Activated T-helper 1 cell treated with anti-CD3 and anti-CD28 coated beads, Interleukin-12 subunit alpha, Interleukin-12 subunit beta, Interleukin-2, Interleukin-4 antibody, amounts not matched to agents 30 ng/mL and 10 ng/mL and 1 ng/mL, durations not matched to agents 14 hours and 24 hours and 36 hours (primary cell): ENCODE data around the gene SESN3. TPM values are rescaled to one million over a fixed set of nuclear protein-coding genes. Genes with fewer than 3 reads are reported as not detected.
"Not testable (repeated sequence)": the region's sequence is repeated elsewhere in the genome, so short reads cannot be mapped to it uniquely, and the experiment has no call there.

Source experiments
- DNase-seq: peaks from one replicate; pipeline ENCODE4 v3.0.0; 2021; ENCODE audit warnings: low spot score
- H3K27ac Mint-ChIP-seq: one replicate; pipeline ENCODE4 v1.8.0; 2021; ENCODE audit warnings: mild to moderate bottlenecking, mixed read lengths
- H3K27me3 Mint-ChIP-seq: one replicate; pipeline ENCODE4 v1.8.0; 2022; ENCODE audit warnings: mild to moderate bottlenecking, moderate library complexity, mixed read lengths; ENCODE audit not compliant: insufficient read depth
- H3K36me3 Mint-ChIP-seq: one replicate; pipeline ENCODE4 v1.8.0; 2021; ENCODE audit warnings: low read depth, mixed read lengths
- H3K4me1 Mint-ChIP-seq: one replicate; pipeline ENCODE4 v1.8.0; 2021; ENCODE audit warnings: low read depth, mixed read lengths
- H3K4me3 Mint-ChIP-seq: one replicate; pipeline ENCODE4 v1.8.0; 2021; ENCODE audit warnings: mild to moderate bottlenecking, moderate library complexity, mixed read lengths
- H3K9me3 Mint-ChIP-seq: one replicate; pipeline ENCODE4 v1.8.0; 2021; ENCODE audit warnings: mixed read lengths
- intact Hi-C: fragments of 100-400 bp; cut with micrococcal nuclease; formaldehyde crosslinking; loops from one replicate; pipeline ENCODE4 v1.15.1; 2024
- total RNA-seq: library from RNA; stranded (reverse); gene quantifications from 2 replicates; pipeline ENCODE4 v1.2.3, GENCODE V29; 2022

SESN3 gene, protein sequence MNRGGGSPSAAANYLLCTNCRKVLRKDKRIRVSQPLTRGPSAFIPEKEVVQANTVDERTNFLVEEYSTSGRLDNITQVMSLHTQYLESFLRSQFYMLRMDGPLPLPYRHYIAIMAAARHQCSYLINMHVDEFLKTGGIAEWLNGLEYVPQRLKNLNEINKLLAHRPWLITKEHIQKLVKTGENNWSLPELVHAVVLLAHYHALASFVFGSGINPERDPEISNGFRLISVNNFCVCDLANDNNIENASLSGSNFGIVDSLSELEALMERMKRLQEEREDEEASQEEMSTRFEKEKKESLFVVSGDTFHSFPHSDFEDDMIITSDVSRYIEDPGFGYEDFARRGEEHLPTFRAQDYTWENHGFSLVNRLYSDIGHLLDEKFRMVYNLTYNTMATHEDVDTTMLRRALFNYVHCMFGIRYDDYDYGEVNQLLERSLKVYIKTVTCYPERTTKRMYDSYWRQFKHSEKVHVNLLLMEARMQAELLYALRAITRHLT
- total RNA-seq: 62.0 and 68.6 TPM in 2 replicates

DNA sequence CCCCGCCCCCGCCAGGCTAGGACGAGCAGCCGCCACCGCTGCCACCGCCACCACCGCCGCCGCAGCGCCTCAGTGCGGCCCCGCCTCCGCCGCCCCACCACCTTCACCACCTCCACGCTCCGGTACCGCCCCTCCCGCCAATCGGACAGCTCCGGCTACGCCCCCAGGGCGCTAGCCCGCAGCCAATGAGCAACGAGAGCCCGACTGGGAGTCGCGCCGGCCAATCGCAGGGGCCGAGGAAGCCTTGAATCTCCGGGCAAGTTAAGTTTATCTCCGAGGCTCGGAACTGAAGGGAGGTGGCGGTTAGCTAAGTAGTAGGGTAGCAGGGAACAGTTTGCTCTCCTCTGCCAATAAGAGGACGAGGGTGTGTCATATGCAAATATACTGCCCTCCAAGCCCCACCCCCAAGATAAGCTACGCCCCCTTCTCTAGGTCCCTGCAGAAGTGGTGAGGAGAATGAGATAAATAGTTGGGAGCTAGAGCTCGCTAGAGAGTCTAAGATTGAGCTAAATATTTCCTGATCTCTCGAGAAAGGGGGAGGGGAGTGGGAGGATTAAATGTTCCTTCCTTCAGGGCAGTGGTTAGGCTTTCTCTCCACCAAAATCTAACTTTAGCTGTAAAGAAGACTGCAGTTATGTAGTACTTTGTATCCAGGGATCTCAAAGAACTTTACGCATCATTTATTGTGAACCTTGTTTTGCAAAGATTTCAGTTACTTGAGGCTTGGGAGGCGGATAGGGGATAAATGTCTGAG is at the start of gene SESN3:
TSS of gene SESN3 (minus strand) at position 76 of the 754 bp plus-strand sequence. CDS start 342 bp downstream, outside the sequence.
- Mint-ChIP-seq H3K4me3 (peak within 1 kb of the TSS; percentile 96), H3K36me3 (peaks cover 6% of the 10 kb centered on the region), H3K27ac (peak within 1 kb of the TSS; percentile 88), H3K27me3 (peaks cover 2% of the 10 kb centered on the region), H3K9me3 (no peaks in the 10 kb centered on the region), H3K4me1 (peaks cover 18% of the 10 kb centered on the region)
- peak; percentile 98 for DNase-seq
- intact Hi-C loops: loop anchor here (1.0 to 5.0 kb wide), 12 partner anchors 23 to 1158 kb away; partner anchors contain the start of genes CCDC82, CWC15, ENDOD1 and FAM76B

- Mint-ChIP-seq H3K9me3 (no peaks in the 10 kb centered on the region), H3K36me3 (no peaks in the 10 kb centered on the region), H3K4me3 (no peak overlapping the region), H3K27me3 (no peaks in the 10 kb centered on the region), H3K4me1 (peaks cover 7% of the 10 kb centered on the region), H3K27ac (no peak overlapping the region)
- intact Hi-C loops: no loop called here
- no peak for DNase-seq
Measured at GRCh38 chr11:95279921-95280868, 49.2 kb upstream of the SESN3 start.

- no peak overlapping the region for H3K4me3 Mint-ChIP-seq
- H3K27ac Mint-ChIP-seq: no peak overlapping the region
- no peak for DNase-seq
- H3K9me3 Mint-ChIP-seq: no peaks in the 10 kb centered on the region
- H3K4me1 Mint-ChIP-seq: no peaks in the 10 kb centered on the region
- H3K36me3 Mint-ChIP-seq: peaks cover 3% of the 10 kb centered on the region
- no peaks in the 10 kb centered on the region for H3K27me3 Mint-ChIP-seq
- intact Hi-C loops: no loop called here
Measured at GRCh38 chr11:95277868-95278267, 46.9 kb upstream of the SESN3 start.

- Mint-ChIP-seq H3K4me1 (no peaks in the 10 kb centered on the region), H3K27me3 (no peaks in the 10 kb centered on the region), H3K36me3 (peaks cover 3% of the 10 kb centered on the region), H3K27ac (no peak overlapping the region), H3K4me3 (no peak overlapping the region), H3K9me3 (no peaks in the 10 kb centered on the region)
- no peak for DNase-seq
- intact Hi-C loops: no loop called here
Measured at GRCh38 chr11:95276139-95276538, 45.1 kb upstream of the SESN3 start.

- H3K9me3 Mint-ChIP-seq, H3K27ac Mint-ChIP-seq, DNase-seq, H3K4me1 Mint-ChIP-seq, H3K4me3 Mint-ChIP-seq, H3K27me3 Mint-ChIP-seq, H3K36me3 Mint-ChIP-seq, intact Hi-C loops: not testable (repeated sequence)
Measured at GRCh38 chr11:95273618-95274017, 42.6 kb upstream of the SESN3 start.

DNA sequence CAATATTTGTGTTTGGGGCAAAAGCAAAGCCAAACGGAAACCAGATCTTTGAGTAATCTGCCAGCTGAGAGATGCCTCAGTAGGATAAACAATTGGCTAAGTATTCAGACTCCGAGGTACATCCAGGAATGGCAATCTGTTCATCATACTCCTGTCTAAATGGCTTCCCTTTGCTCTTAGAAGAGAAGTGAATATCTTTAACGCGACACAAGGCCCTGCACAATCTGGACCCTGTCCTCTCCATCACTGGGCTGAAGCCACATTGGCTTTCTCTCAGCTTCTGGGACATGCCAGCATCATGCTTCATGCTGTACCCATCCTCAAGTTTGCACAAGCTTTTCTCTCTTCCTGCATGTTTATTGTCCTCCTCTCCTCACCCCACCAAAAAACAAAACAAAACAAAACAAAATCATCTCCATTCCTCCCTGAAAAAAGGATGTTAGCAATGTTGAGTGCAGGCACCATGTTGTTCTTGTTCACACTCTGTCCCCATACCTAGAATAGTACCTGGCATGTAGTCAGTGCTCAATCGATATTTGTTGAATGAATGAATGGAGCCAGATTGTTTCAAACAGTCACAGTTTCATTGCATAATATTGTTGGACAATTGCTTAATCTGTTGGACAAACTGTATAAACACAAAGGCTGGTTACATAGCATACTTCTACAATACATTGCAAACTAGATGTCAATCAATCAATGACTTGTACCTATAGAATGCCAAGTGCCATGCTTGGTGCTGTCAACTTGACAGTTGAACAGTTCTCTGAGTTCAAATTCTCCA is 38.2 kb upstream of the SESN3 start:
- Mint-ChIP-seq H3K9me3 (no peaks in the 10 kb centered on the region), H3K27me3 (no peaks in the 10 kb centered on the region), H3K4me3 (no peak overlapping the region), H3K27ac (no peak overlapping the region), H3K4me1 (no peaks in the 10 kb centered on the region), H3K36me3 (no peaks in the 10 kb centered on the region)
- DNase-seq: no peak
- intact Hi-C loops: no loop called here

DNA sequence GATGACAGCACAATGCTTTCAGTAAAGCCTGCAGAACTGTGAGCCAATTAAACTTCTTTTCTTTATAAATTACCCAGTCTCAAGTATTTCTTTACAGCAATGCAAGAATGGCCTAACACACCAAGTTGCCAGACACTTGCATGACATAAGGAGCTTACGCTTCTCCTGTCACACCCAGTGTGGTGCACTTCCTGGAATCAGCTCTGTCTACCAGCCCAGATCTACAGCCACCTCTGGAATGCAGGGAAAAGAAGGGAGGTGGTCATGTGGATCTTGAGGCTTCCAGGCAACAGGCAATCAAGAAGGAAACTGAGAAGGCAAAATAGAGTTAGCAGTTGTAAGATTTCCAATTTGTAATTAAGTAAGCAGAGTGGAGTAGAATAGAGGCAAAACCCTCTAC is 37.4 kb upstream of the SESN3 start:
- no peak overlapping the region for H3K4me3 Mint-ChIP-seq
- H3K9me3 Mint-ChIP-seq: no peaks in the 10 kb centered on the region
- no peaks in the 10 kb centered on the region for H3K36me3 Mint-ChIP-seq
- H3K27me3 Mint-ChIP-seq: no peaks in the 10 kb centered on the region
- DNase-seq: no peak
- peaks cover 6% of the 10 kb centered on the region for H3K4me1 Mint-ChIP-seq
- H3K27ac Mint-ChIP-seq: no peak overlapping the region
- intact Hi-C loops: no loop called here

DNA sequence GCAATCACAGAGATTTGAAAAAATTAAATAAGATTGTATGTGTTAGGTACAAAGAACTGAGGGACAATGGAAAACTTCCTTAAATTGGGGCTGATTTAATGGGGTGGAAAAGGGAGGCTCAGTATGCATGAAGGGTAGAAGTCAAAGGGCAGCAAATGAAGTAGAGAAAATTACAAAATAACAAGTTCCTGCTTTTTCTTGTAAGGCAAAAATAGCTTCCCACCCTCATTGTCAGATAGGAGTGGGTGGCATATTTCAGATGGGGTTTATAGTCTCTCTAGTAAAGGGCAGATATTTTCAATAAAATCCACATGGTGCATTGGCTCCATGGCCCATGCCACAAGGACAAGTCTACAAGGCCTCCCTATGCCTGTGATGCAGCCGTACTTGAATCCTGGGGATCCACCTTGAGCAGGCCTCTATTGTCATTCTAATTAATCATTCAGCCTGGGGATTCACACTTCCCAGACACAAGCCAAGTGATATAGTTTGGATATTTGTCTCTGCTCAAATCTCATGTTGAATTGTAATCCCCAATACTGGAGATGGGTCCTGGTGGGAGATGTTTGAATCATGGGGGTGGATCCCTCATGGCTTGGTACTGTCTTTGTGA is 36.7 kb upstream of the SESN3 start:
- no peak overlapping the region for H3K27ac Mint-ChIP-seq
- H3K4me3 Mint-ChIP-seq: no peak overlapping the region
- no peaks in the 10 kb centered on the region for H3K9me3 Mint-ChIP-seq
- peaks cover 13% of the 10 kb centered on the region for H3K4me1 Mint-ChIP-seq
- no peak for DNase-seq
- H3K27me3 Mint-ChIP-seq: no peaks in the 10 kb centered on the region
- intact Hi-C loops: no loop called here
- no peaks in the 10 kb centered on the region for H3K36me3 Mint-ChIP-seq

- Mint-ChIP-seq H3K36me3 (no peaks in the 10 kb centered on the region), H3K9me3 (no peaks in the 10 kb centered on the region), H3K4me1 (peaks cover 13% of the 10 kb centered on the region), H3K27me3 (no peaks in the 10 kb centered on the region), H3K27ac (no peak overlapping the region), H3K4me3 (no peak overlapping the region)
- no peak for DNase-seq
- intact Hi-C loops: no loop called here
Measured at GRCh38 chr11:95266751-95267374, 35.9 kb upstream of the SESN3 start.

GRCh38 chr11:95264881-95265280 is 33.9 kb upstream of the SESN3 start:
- intact Hi-C loops: no loop called here
- H3K4me3 Mint-ChIP-seq: no peak overlapping the region

DNA sequence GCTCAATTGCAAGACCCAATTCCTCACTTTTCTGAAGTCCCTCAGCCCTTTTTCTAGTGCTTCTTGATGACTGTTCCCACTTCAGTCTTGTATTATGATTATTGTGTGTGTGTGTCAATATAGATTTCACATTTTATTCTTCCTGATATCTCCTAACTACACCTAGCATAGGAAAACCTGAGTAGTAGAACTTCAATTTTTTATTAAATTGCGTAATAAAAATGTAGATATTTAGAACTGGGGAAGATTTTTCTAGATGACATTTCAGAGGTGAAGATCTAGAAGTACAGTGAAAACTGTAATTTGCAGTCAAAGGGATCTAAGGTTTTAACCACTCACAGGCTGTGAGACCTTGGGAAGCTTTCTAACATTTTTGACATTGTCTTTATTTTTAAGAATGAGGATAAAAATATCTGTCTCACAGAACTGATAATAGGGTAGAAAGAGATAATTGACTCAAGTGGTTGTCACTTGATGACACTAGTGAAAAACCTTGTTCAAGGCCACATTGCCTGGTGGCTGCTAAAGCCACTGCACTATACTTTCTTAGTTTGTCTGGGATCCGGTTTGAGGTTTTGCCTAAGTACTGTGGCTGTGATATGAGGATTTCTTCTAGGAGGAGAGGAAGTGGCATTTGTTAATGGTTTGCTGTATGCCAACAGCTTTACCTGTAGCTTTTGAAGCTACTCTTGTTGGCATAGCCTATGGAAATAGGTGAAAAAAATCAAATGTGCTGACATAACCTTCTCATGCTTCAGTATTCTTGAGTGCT is 32.2 kb upstream of the SESN3 start:
- Mint-ChIP-seq H3K27ac (no peak overlapping the region), H3K9me3 (no peaks in the 10 kb centered on the region), H3K27me3 (no peaks in the 10 kb centered on the region), H3K36me3 (no peaks in the 10 kb centered on the region), H3K4me3 (no peak overlapping the region), H3K4me1 (peaks cover 13% of the 10 kb centered on the region)
- intact Hi-C loops: no loop called here
- DNase-seq: no peak

More at GRCh38 chr11:95264881-95265280, 33.9 kb upstream of the SESN3 start:
- no peak for DNase-seq
- Mint-ChIP-seq H3K27ac (no peak overlapping the region), H3K36me3 (no peaks in the 10 kb centered on the region), H3K4me1 (peaks cover 13% of the 10 kb centered on the region), H3K27me3 (no peaks in the 10 kb centered on the region), H3K9me3 (no peaks in the 10 kb centered on the region)
